ENCODE measurements around the gene NAV2. TPM values are rescaled to one million over a fixed set of nuclear protein-coding genes. Genes with fewer than 3 reads are reported as not detected.
"Not testable (repeated sequence)": the region's sequence is repeated elsewhere in the genome, so short reads cannot be mapped to it uniquely, and the experiment has no call there.

Gene NAV2
- total RNA-seq, 1 donor from 2014 or later = 6.8 TPM

GRCh38 chr11:20067665-20068064 lies 355.0 kb downstream of the NAV2 start:
- no peak for DNase-seq

GRCh38 chr11:20068691-20069090 lies 356.1 kb downstream of the NAV2 start:
- DNase-seq = no peak

GRCh38 chr11:20070459-20070858 lies 357.8 kb downstream of the NAV2 start:
- DNase-seq = no peak

- DNase-seq = no peak
Measured at GRCh38 chr11:20075627-20076026, 363.0 kb downstream of the NAV2 start.

- no peak for DNase-seq
Measured at GRCh38 chr11:20078846-20079245, 366.2 kb downstream of the NAV2 start.

- DNase-seq = no peak
Measured at GRCh38 chr11:20080032-20080685, 367.5 kb downstream of the NAV2 start.

- DNase-seq = no peak
Measured at GRCh38 chr11:20081336-20081735, 368.7 kb downstream of the NAV2 start.

GRCh38 chr11:20083877-20084276 lies 371.2 kb downstream of the NAV2 start:
- not testable (repeated sequence) for DNase-seq

GRCh38 chr11:20084921-20085814 lies 372.5 kb downstream of the NAV2 start:
- DNase-seq = no peak

GRCh38 chr11:20085918-20086317 lies 373.3 kb downstream of the NAV2 start:
- no peak for DNase-seq

GRCh38 chr11:20087118-20087521 lies 374.5 kb downstream of the NAV2 start:
- no peak for DNase-seq

- no peak for DNase-seq
Measured at GRCh38 chr11:20088397-20089225, 376.0 kb downstream of the NAV2 start.

- DNase-seq = no peak
Measured at GRCh38 chr11:20089367-20089766, 376.7 kb downstream of the NAV2 start.

- DNase-seq = peak; percentile 33
Measured at GRCh38 chr11:20089796-20090653, 377.4 kb downstream of the NAV2 start.

GRCh38 chr11:20090654-20091374 lies 378.2 kb downstream of the NAV2 start:
- DNase-seq = no peak

GRCh38 chr11:20093775-20094174 lies 381.1 kb downstream of the NAV2 start:
- DNase-seq = peak; percentile 52

GRCh38 chr11:20095189-20095588 lies 382.6 kb downstream of the NAV2 start:
- DNase-seq = peak; percentile 19

GRCh38 chr11:20097319-20098221 lies 384.9 kb downstream of the NAV2 start:
- DNase-seq = peak; percentile 95

- peak; percentile 74 for DNase-seq
Measured at GRCh38 chr11:20099527-20099926, 386.9 kb downstream of the NAV2 start.

GRCh38 chr11:20102397-20102796 lies 389.8 kb downstream of the NAV2 start:
- DNase-seq = no peak
